Measurements from ENCODE around the gene SCAP.

SCAP gene

GRCh38 chr3:47409284-47409683 lies 66.5 kb downstream of the SCAP start:
- no peak overlapping the region for H3K27ac ChIP-seq (ENCODE audit: low read length)
- peaks cover 43 to 58% of the 10 kb centered on the region in 2 donors for H3K36me3 ChIP-seq (ENCODE audit: control insufficient read depth in 2 of 2, insufficient read depth in 2 of 2, low read length in 2 of 2)
- no peaks in the 10 kb centered on the region for H3K27me3 ChIP-seq (ENCODE audit: control insufficient read depth in 1 of 2, insufficient read depth in 2 of 2, low read length in 2 of 2)
- no peak overlapping the region for H3K9ac ChIP-seq (ENCODE audit: low read length in 2 of 2)
- H3K4me3 ChIP-seq (ENCODE audit: low read length in 2 of 2) = no peak overlapping the region
- H3K9me3 ChIP-seq (ENCODE audit: control insufficient read depth in 2 of 2, low read length in 2 of 2) = no peaks in the 10 kb centered on the region
- peaks cover 16% of the 10 kb centered on the region for H3K4me1 ChIP-seq (ENCODE audit: control insufficient read depth, insufficient read depth, low read length)

- H3K27me3 ChIP-seq (ENCODE audit: control insufficient read depth in 1 of 2, insufficient read depth in 2 of 2, low read length in 2 of 2) = no peaks in the 10 kb centered on the region
- H3K4me3 ChIP-seq (ENCODE audit: low read length in 2 of 2) = no peak overlapping the region
- peaks cover 39 to 53% of the 10 kb centered on the region in 2 donors for H3K36me3 ChIP-seq (ENCODE audit: control insufficient read depth in 2 of 2, insufficient read depth in 2 of 2, low read length in 2 of 2)
- no peak overlapping the region for H3K27ac ChIP-seq (ENCODE audit: low read length)
- no peak overlapping the region for H3K9ac ChIP-seq (ENCODE audit: low read length in 2 of 2)
- H3K9me3 ChIP-seq (ENCODE audit: control insufficient read depth in 2 of 2, low read length in 2 of 2) = no peaks in the 10 kb centered on the region
- peaks cover 16% of the 10 kb centered on the region for H3K4me1 ChIP-seq (ENCODE audit: control insufficient read depth, insufficient read depth, low read length)
Measured at GRCh38 chr3:47408839-47409229, 66.9 kb downstream of the SCAP start.

GRCh38 chr3:47407896-47408838 lies 67.6 kb downstream of the SCAP start:
- peaks cover 34 to 48% of the 10 kb centered on the region in 2 donors for H3K36me3 ChIP-seq (ENCODE audit: control insufficient read depth in 2 of 2, insufficient read depth in 2 of 2, low read length in 2 of 2)

GRCh38 chr3:47407237-47407636 lies 68.5 kb downstream of the SCAP start:
- Histone ChIP-seq H3K9ac (ENCODE audit: low read length in 2 of 2) (no peak overlapping the region), H3K27ac (ENCODE audit: low read length) (no peak overlapping the region), H3K4me1 (ENCODE audit: control insufficient read depth, insufficient read depth, low read length) (peaks cover 16% of the 10 kb centered on the region), H3K9me3 (ENCODE audit: control insufficient read depth in 2 of 2, low read length in 2 of 2) (no peaks in the 10 kb centered on the region), H3K36me3 (ENCODE audit: control insufficient read depth in 2 of 2, insufficient read depth in 2 of 2, low read length in 2 of 2) (peaks cover 27 to 40% of the 10 kb centered on the region in 2 donors), H3K27me3 (ENCODE audit: control insufficient read depth in 1 of 2, insufficient read depth in 2 of 2, low read length in 2 of 2) (no peaks in the 10 kb centered on the region), H3K4me3 (ENCODE audit: low read length in 2 of 2) (no peak overlapping the region)

More at GRCh38 chr3:47407896-47408838, 67.6 kb downstream of the SCAP start:
- Histone ChIP-seq H3K9ac (ENCODE audit: low read length in 2 of 2) (no peak overlapping the region), H3K9me3 (ENCODE audit: control insufficient read depth in 2 of 2, low read length in 2 of 2) (no peaks in the 10 kb centered on the region), H3K27ac (ENCODE audit: low read length) (no peak overlapping the region), H3K27me3 (ENCODE audit: control insufficient read depth in 1 of 2, insufficient read depth in 2 of 2, low read length in 2 of 2) (no peaks in the 10 kb centered on the region), H3K4me3 (ENCODE audit: low read length in 2 of 2) (no peak overlapping the region), H3K4me1 (ENCODE audit: control insufficient read depth, insufficient read depth, low read length) (peaks cover 16% of the 10 kb centered on the region)

GRCh38 chr3:47406762-47407149 lies 69.0 kb downstream of the SCAP start:
- Histone ChIP-seq H3K27ac (ENCODE audit: low read length) (no peak overlapping the region), H3K4me1 (ENCODE audit: control insufficient read depth, insufficient read depth, low read length) (peaks cover 16% of the 10 kb centered on the region), H3K9me3 (ENCODE audit: control insufficient read depth in 2 of 2, low read length in 2 of 2) (no peaks in the 10 kb centered on the region), H3K4me3 (ENCODE audit: low read length in 2 of 2) (no peak overlapping the region), H3K36me3 (ENCODE audit: control insufficient read depth in 2 of 2, insufficient read depth in 2 of 2, low read length in 2 of 2) (peaks cover 25 to 37% of the 10 kb centered on the region in 2 donors), H3K27me3 (ENCODE audit: control insufficient read depth in 1 of 2, insufficient read depth in 2 of 2, low read length in 2 of 2) (no peaks in the 10 kb centered on the region), H3K9ac (ENCODE audit: low read length in 2 of 2) (no peak overlapping the region)

- Histone ChIP-seq H3K4me3 (ENCODE audit: low read length in 2 of 2) (no peak overlapping the region), H3K27me3 (ENCODE audit: control insufficient read depth in 1 of 2, insufficient read depth in 2 of 2, low read length in 2 of 2) (no peaks in the 10 kb centered on the region), H3K4me1 (ENCODE audit: control insufficient read depth, insufficient read depth, low read length) (peaks cover 16% of the 10 kb centered on the region), H3K36me3 (ENCODE audit: control insufficient read depth in 2 of 2, insufficient read depth in 2 of 2, low read length in 2 of 2) (peaks cover 18 to 34% of the 10 kb centered on the region in 2 donors), H3K9me3 (ENCODE audit: control insufficient read depth in 2 of 2, low read length in 2 of 2) (no peaks in the 10 kb centered on the region), H3K27ac (ENCODE audit: low read length) (peak overlapping the region; percentile 58), H3K9ac (ENCODE audit: low read length in 2 of 2) (no peak overlapping the region)
Measured at GRCh38 chr3:47405820-47406761, 69.7 kb downstream of the SCAP start.

GRCh38 chr3:47404955-47405790 lies 70.6 kb downstream of the SCAP start:
- Histone ChIP-seq H3K27ac (ENCODE audit: low read length) (peak overlapping the region; percentile 58), H3K9ac (ENCODE audit: low read length in 2 of 2) (peak overlapping the region; percentile 23 to 55), H3K9me3 (ENCODE audit: control insufficient read depth in 2 of 2, low read length in 2 of 2) (no peaks in the 10 kb centered on the region), H3K27me3 (ENCODE audit: control insufficient read depth in 1 of 2, insufficient read depth in 2 of 2, low read length in 2 of 2) (no peaks in the 10 kb centered on the region), H3K4me1 (ENCODE audit: control insufficient read depth, insufficient read depth, low read length) (peaks cover 16% of the 10 kb centered on the region), H3K36me3 (ENCODE audit: control insufficient read depth in 2 of 2, insufficient read depth in 2 of 2, low read length in 2 of 2) (peaks cover 17 to 33% of the 10 kb centered on the region in 2 donors), H3K4me3 (ENCODE audit: low read length in 2 of 2) (no peak overlapping the region)

GRCh38 chr3:47404431-47404876 lies 71.3 kb downstream of the SCAP start:
- H3K4me1 ChIP-seq (ENCODE audit: control insufficient read depth, insufficient read depth, low read length) = peaks cover 16% of the 10 kb centered on the region
- H3K9ac ChIP-seq (ENCODE audit: low read length in 2 of 2) = peak overlapping the region in 1 of 2 donors; percentile 23
- peak overlapping the region; percentile 58 for H3K27ac ChIP-seq (ENCODE audit: low read length)
- no peak overlapping the region for H3K4me3 ChIP-seq (ENCODE audit: low read length in 2 of 2)
- no peaks in the 10 kb centered on the region for H3K27me3 ChIP-seq (ENCODE audit: control insufficient read depth in 1 of 2, insufficient read depth in 2 of 2, low read length in 2 of 2)
- no peaks in the 10 kb centered on the region for H3K9me3 ChIP-seq (ENCODE audit: control insufficient read depth in 2 of 2, low read length in 2 of 2)
- peaks cover 17 to 32% of the 10 kb centered on the region in 2 donors for H3K36me3 ChIP-seq (ENCODE audit: control insufficient read depth in 2 of 2, insufficient read depth in 2 of 2, low read length in 2 of 2)

- Histone ChIP-seq H3K9me3 (ENCODE audit: control insufficient read depth in 2 of 2, low read length in 2 of 2) (no peaks in the 10 kb centered on the region), H3K27me3 (ENCODE audit: control insufficient read depth in 1 of 2, insufficient read depth in 2 of 2, low read length in 2 of 2) (no peaks in the 10 kb centered on the region), H3K36me3 (ENCODE audit: control insufficient read depth in 2 of 2, insufficient read depth in 2 of 2, low read length in 2 of 2) (peaks cover 0 to 9% of the 10 kb centered on the region in 2 donors), H3K4me3 (ENCODE audit: low read length in 2 of 2) (no peak overlapping the region), H3K9ac (ENCODE audit: low read length in 2 of 2) (no peak overlapping the region), H3K4me1 (ENCODE audit: control insufficient read depth, insufficient read depth, low read length) (peaks cover 18% of the 10 kb centered on the region), H3K27ac (ENCODE audit: low read length) (no peak overlapping the region)
Measured at GRCh38 chr3:47399531-47400270, 76.0 kb downstream of the SCAP start.
